ENCODE results near the gene CDK13.

- no peak for TF ChIP-seq CTCF (IDR thresholded peaks at IDR 0.05; ENCODE audit: low read length)
- no peak for TF ChIP-seq EZH2 (optimal IDR thresholded peaks at IDR 0.05; ENCODE audit: low read depth, low read length)
- no peak for TF ChIP-seq EZH2phosphoT487 (IDR thresholded peaks at IDR 0.05; ENCODE audit: low read length)
These were observed 69.5 kb downstream of the CDK13 start for GRCh38 chr7:40019558-40019957.
